SU-DHL-6 (cell line): ENCODE results near the gene ARHGAP45.

Source experiments
- H2AFZ ChIP-seq: fragments of 200-600 bp; sonication (generic); 2 replicates; pipeline ENCODE4 v1.6.1; 2014; ENCODE audit warnings: low read depth, mild to moderate bottlenecking, moderate library complexity, mixed read lengths, antibody characterized with exemption, low read length; ENCODE audit not compliant: severe bottlenecking
- H3F3A ChIP-seq: fragments of 200-600 bp; shearing (Covaris generic); 2 replicates; pipeline ENCODE4 v1.6.0; 2016; ENCODE audit warnings: antibody characterized with exemption, mild to moderate bottlenecking; ENCODE audit not compliant: insufficient read depth
- H3K27ac ChIP-seq: fragments of 200-600 bp; sonication (generic); 2 replicates; pipeline ENCODE4 v1.5.1; 2016; ENCODE audit warnings: low read depth, mild to moderate bottlenecking, low read length, moderate library complexity, mixed read lengths
- H3K27me3 ChIP-seq: fragments of 200-600 bp; sonication (generic), shearing (Covaris generic); 2 replicates; pipeline ENCODE4 v1.6.0; 2014; ENCODE audit warnings: mild to moderate bottlenecking, low read length
- H3K36me3 ChIP-seq: fragments of 200-600 bp; sonication (generic); 2 replicates; pipeline ENCODE4 v1.6.1; 2014; ENCODE audit warnings: mild to moderate bottlenecking, low read length, mixed read lengths
- H3K4me2 ChIP-seq: fragments of 300-600, 200-600 bp; shearing (Covaris generic), sonication (generic); 2 replicates; pipeline ENCODE4 v1.6.0; 2014; ENCODE audit warnings: low read length, low read depth, mild to moderate bottlenecking; ENCODE audit not compliant: poor library complexity, severe bottlenecking
- H3K4me3 ChIP-seq: fragments of 200-600 bp; sonication (generic); 2 replicates; pipeline ENCODE4 v1.5.1; 2014; ENCODE audit warnings: antibody characterized with exemption, low read length, mild to moderate bottlenecking, mixed read lengths; ENCODE audit not compliant: insufficient read depth, poor library complexity, severe bottlenecking
- H3K79me2 ChIP-seq: fragments of 200-600 bp; sonication (generic); 2 replicates; pipeline ENCODE4 v1.6.1; 2014; ENCODE audit warnings: mild to moderate bottlenecking, low read length, moderate library complexity; ENCODE audit not compliant: insufficient read depth
- H3K9ac ChIP-seq: fragments of 200-600 bp; sonication (generic); 2 replicates; pipeline ENCODE4 v1.7.0; 2014; ENCODE audit warnings: mild to moderate bottlenecking, low read length
- H3K9me2 ChIP-seq: fragments of 200-600 bp; sonication (generic); replicated peaks from 2 replicates; pipeline ENCODE4 v1.6.1; 2014; ENCODE audit warnings: low read length; ENCODE audit not compliant: insufficient read depth
- H3K9me3 ChIP-seq: fragments of 200-600 bp; sonication (generic); 2 replicates; pipeline ENCODE4 v1.6.1; 2014; ENCODE audit warnings: low read length, mixed read lengths; ENCODE audit not compliant: insufficient read depth
- H4K20me1 ChIP-seq: fragments of 200-600 bp; sonication (generic); 2 replicates; pipeline ENCODE4 v1.6.1; 2014; ENCODE audit warnings: low read depth, mild to moderate bottlenecking, antibody characterized with exemption, low read length, moderate library complexity, mixed read lengths
- CTCF ChIP-seq: fragments of 200-600 bp; sonication (generic); IDR thresholded peaks from one replicate; pipeline ENCODE4 v1.5.1; 2017; ENCODE audit warnings: antibody characterized with exemption, mild to moderate bottlenecking, low read length, moderate library complexity; ENCODE audit not compliant: insufficient read depth, poor library complexity, severe bottlenecking
- EZH2phosphoT487 ChIP-seq: fragments of 200-600 bp; sonication (generic), shearing (Covaris generic); conservative IDR thresholded peaks from 2 replicates; pipeline ENCODE4 v1.6.1; 2018; ENCODE audit warnings: mild to moderate bottlenecking, antibody characterized with exemption, low read length, moderate library complexity, mixed read lengths

The ARHGAP45 gene

GRCh38 chr19:1093330-1093729 lies 26.4 kb downstream of the ARHGAP45 start:
- peaks cover 23% of the 10 kb centered on the region for H3K79me2 ChIP-seq
- H3K4me2 ChIP-seq = peak overlapping the region; percentile 79
- no peaks in the 10 kb centered on the region for H4K20me1 ChIP-seq
- H3K9me3 ChIP-seq = no peaks in the 10 kb centered on the region
- H3K36me3 ChIP-seq = no peaks in the 10 kb centered on the region
- H2AFZ ChIP-seq = no peak overlapping the region
- H3K27ac ChIP-seq = peak overlapping the region; percentile 11; the same call in 1 of the 2 replicates
- peaks cover 2% of the 10 kb centered on the region; the same call in 1 of the 2 replicates for H3F3A ChIP-seq
- H3K27me3 ChIP-seq = no peaks in the 10 kb centered on the region
- TF ChIP-seq CTCF (no peak), EZH2phosphoT487 (no peak)
- no peaks in the 10 kb centered on the region for H3K9me2 ChIP-seq
- H3K9ac ChIP-seq = peak overlapping the region; percentile 82
- peak overlapping the region; percentile 77 for H3K4me3 ChIP-seq

DNA sequence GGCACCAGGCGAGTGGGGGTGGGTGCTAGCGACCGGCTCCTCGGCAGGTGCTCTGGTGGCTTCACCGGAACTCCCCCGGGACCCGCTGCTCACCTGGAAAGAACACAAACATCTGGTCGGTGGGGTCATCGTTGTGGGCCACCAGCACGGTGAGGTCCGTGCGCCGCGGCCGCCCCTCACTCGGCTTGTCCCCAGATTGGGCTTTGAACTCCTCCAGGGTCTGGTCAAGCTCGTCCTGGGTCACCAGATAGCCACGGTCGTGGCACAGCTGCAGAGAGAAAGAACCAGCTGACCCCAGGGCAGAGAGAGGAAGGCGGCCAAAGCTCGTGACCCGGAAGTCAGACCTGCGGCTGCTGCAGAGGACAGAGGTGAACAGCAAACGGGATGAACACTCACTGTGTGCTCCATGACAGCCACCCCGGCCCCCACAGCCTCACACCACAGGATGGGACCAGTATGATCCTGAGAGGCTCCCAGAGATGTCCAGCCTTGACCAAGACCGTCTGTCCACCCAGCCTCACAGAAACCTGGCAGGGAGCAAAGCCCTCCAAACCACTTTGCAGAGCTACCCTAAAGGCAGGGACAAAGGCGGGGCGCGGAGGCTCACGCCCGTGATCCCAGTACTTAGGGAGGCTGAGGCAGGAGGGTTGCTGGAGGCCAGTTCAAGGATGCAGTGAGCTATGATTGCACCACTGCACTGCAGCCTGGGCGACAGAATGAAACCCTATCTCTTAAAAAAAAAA lies 27.0 kb downstream of the ARHGAP45 start:
- Histone ChIP-seq H3K79me2 (peaks cover 23% of the 10 kb centered on the region), H3K27ac (peak overlapping the region; percentile 11; the same call in 1 of the 2 replicates), H2AFZ (no peak overlapping the region), H3K4me3 (peak overlapping the region; percentile 77), H3K9ac (peak overlapping the region; percentile 82), H4K20me1 (no peaks in the 10 kb centered on the region), H3F3A (no peaks in the 10 kb centered on the region), H3K36me3 (no peaks in the 10 kb centered on the region), H3K9me3 (no peaks in the 10 kb centered on the region), H3K27me3 (no peaks in the 10 kb centered on the region), H3K4me2 (peak overlapping the region; percentile 79), H3K9me2 (no peaks in the 10 kb centered on the region)
- no peak for TF ChIP-seq EZH2phosphoT487
- no peak for TF ChIP-seq CTCF

DNA sequence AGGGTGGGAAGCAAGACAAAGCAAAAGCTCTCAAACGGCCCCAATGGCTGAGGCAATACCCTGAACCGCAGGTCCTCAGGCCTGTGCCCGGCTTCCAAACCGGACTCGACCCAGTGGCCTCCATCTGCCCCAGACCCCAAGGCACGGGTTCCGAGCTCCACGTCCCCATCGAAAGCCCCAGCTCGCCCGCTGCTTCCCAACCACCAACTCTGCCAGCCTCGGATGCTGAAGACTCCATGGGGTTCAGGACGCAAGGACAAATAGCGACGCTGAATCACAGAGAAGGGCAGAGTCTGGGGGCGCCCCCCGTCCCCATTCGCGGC lies 27.6 kb downstream of the ARHGAP45 start:
- H3K4me2 ChIP-seq = peak overlapping the region; percentile 79
- peaks cover 23% of the 10 kb centered on the region for H3K79me2 ChIP-seq
- no peaks in the 10 kb centered on the region for H3F3A ChIP-seq
- H3K4me3 ChIP-seq = peak overlapping the region; percentile 77
- H3K36me3 ChIP-seq = no peaks in the 10 kb centered on the region
- no peak overlapping the region for H3K27ac ChIP-seq
- H4K20me1 ChIP-seq = no peaks in the 10 kb centered on the region
- peak overlapping the region; percentile 82 for H3K9ac ChIP-seq
- no peaks in the 10 kb centered on the region for H3K9me3 ChIP-seq
- H2AFZ ChIP-seq = no peak overlapping the region
- H3K9me2 ChIP-seq = no peaks in the 10 kb centered on the region
- TF ChIP-seq CTCF = no peak
- no peak for TF ChIP-seq EZH2phosphoT487
- no peaks in the 10 kb centered on the region for H3K27me3 ChIP-seq
